MV-4-11 (cell line): Measurements from ENCODE around the gene AP1M1.
A peak's percentile ranks its signal among the peaks of the same experiment; 100 is the strongest.

ENCODE experiments used
- DNase-seq: peaks from one replicate; lab custom pipeline; 2025; lab: John Stamatoyannopoulos, UW

Gene AP1M1

GRCh38 chr19:16185123-16185767 is 12.5 kb upstream of the AP1M1 start, which contains the start of gene FAM32A:
FAM32A (plus strand) TSS chr19:16185410; CDS start chr19:16185443, 33 bp downstream.
- DNase-seq: peak; percentile 100

GRCh38 chr19:16185768-16186123 is 12.0 kb upstream of the AP1M1 start:
- peak; percentile 54 for DNase-seq

DNA sequence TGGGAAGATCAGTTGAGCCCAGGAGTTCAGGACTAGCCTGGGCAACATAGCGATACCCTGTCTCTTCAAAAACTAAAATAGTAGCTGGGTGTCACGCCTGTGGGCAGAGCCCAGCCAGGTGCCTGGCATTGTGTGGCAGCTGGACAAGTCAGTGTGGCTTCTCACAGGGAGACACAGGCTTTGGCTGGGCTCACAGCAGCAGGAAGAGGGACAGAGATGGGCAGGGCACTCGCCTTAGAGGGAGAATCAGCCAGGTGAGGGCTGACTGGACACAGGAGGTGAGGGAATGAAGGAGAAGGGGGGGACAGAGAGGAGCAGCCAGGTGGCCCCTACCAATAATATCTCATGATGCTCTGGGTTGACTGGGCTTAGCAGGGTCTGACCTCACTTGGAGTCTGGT is 9.2 kb upstream of the AP1M1 start:
- DNase-seq: no peak

DNA sequence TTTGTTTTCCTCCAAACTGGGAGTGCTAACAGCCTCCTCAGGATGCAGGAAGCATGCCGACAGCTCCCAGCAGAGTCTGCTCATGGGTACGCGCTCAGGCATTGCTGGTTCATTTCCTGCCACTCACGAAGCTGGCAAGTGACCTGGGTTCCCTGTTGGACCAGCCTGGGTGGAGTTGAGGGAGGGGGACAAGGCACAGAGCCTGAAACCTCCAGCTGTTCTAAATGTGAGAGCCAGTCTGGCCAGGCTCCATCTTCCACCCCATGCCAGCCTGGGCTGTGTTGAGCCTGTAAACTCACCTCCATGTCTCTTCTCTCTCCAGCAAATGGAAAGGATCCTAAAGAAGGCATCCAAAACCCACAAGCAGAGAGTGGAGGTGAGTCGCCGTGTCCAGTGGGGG is 7.5 kb upstream of the AP1M1 start:
- no peak for DNase-seq

DNA sequence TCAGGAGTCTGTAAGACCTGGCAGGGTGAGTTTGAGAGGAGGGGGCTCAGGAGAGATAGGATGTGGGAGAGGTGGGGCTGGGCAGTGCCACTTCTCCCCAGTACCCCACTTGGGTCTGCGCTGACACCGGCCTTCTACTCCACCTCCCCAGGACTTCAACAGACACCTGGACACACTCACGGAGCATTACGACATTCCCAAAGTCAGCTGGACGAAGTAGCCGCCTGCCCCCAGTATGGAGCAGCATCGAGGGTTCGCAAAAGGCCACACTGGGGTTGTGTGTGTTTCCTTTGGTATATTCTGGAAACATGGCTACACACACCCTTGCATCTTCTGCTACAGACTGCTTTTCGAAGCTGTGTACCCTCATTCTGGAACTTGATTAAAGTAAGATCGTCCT is 7.0 kb upstream of the AP1M1 start:
- no peak for DNase-seq

DNA sequence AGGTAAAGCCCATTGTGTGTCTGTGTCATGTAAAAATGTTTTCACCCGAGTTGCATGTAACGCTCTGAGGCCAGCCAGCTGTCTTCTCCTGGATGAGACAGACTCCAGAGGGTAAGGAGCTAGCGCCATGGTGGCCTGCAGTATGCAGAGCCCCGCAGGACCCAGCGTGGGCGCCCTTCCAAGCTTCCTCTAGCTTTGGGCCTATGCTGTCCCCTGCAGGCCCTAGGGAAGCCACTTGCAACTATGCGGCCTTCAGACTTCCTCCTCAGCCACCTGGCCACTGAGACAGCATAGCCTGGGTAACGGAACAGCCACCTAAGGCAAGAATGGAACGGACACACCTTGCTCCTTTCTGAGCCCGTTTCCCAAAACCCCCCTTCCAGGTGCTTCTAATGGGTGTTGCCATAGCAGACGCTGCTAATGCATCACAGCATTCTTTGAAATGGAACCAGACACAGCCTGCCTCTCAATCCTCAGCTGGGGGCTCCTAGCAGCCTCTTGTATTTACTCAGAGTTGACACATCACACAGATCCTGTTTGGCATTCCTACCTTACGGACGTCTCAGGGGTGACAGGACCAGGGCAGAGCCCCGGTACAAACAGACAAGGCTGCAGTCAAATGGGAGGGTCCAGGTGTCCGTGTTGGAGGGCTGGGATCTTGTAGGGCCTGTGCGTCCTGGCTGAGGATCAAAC is 6.3 kb upstream of the AP1M1 start:
- peak; percentile 20 for DNase-seq

DNA sequence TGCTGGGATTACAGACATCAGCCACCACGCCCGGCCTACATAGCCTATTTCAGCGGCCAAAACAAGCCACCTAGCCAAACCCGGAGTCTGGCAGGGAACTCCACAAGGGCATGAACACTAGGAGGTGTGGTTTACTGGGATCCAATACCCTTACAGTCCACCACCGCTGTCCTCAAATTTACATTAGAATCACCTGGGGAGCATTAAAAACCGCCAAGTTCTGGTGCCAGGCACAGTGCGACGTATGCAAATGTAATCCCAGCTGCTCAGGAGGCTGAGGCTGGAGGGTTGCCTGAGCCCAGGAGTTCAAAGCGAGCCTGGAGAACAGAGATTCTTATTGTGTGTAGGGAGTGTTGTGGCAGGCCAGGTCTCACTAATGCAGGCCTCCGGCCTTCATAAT is 4.2 kb upstream of the AP1M1 start:
- no peak for DNase-seq

DNA sequence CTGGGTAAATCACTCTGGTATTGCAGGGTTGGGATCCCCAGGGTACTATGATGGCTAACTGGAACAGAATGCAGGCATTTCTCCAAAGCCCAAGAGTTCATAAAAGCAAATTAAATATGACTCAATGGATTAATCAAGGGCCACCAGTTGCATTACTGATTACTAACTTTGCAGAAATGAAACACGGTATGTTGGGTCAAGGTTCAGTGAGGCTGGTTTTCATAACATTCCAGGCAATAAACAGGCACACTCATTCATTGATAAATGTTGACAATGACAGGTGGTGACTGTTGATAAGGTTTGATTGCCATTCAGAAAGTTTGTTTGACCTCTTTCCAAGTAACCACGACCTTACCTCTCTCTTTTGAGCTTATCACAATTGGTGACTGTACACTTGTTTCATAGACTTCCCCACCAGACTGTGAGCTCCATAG is 506 bp upstream of the AP1M1 start:
- DNase-seq: peak; percentile 48

DNA sequence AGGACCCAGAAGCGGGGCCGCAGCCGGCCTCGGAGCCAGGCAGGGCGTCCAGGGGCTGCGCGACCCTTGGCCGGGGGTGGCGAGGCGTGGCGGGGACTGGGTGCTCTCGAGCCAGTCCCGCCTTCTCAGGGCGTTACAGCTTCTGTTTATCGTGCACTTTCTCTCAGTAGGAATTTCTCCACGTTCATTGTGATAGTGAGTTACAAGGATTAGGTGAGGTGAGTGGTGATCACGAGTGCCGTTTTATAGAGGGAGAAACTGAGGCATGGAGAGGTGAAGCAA is 600 bp downstream of the AP1M1 start:
- no peak for DNase-seq

DNA sequence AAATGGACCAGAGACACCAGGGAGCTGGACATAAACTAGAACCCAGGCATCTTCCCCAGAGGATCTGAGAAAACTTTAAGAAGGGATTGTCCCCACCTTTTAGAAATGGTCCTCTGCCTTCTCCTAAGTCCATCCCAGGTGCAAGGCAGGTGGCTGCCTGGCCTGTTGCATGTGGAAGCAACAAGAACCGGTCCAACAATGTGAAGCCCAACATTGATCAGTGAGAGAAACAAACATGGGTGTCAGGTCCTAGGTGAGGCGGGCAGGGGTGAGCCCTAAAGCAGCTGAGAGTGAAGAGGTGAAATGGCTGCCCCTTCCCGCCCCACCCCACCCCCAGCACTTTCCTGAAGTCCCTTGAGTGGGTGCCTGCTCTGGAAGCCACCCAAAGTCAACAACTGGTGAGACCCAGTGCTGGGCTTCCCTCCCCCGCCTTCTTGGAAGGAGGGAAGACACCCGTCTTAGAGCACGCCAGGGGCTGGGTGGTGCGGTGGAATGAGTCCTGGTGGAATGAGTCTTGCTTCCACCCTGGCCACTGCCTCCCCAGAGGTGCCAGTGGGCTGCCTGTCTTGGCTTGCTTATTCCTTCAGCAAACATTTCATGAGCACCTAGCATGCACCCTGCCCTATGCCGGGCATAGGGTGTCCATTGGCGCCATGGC is 1.7 kb downstream of the AP1M1 start:
- DNase-seq: no peak

- DNase-seq: peak; percentile 86
These were observed 2.6 kb downstream of the AP1M1 start for GRCh38 chr19:16200038-16201010.

GRCh38 chr19:16201011-16201391 is 3.3 kb downstream of the AP1M1 start:
- DNase-seq: no peak

DNA sequence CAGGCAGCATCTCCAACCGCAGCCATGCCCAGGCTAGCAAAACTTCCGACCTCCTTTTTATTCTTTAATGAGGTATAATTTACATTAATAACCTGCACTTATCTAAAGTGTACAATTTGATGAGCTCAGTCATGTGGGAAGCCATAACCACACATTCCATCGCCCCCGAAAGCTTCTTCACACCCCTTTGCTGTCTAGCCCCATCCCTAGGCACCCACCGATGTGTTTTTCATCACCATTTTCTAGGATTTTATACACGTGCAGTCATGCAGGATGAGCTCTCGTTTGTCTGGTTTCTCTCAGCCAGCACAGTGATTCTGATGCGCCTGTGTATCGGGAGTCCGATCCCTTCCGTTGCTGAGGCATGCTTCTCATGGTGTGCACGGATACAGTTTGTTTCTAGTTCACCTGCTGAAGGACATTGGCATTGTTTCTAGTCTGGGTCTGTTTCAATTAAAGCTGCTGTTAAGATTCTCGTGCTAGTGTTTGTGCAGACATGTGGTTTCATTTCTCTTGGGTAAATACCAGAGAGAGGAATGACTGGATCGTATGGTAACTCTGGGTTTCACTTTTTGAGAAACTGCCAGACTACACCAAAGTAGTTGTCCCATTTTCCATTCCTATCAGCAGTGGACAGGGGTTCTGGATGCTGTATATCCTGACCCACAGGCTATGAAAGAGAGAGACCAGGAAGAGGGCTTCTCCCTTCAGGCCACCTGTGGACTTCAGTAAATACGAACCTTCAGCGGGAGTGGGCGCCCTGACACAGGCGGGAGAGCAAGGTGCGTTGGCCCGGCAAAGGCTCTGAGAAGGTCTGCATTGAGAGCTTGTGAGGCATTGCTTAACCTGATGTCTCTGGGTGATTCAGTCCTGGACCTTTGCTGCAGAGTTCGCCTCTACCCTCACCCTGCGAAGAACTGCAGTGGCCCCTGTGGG is 4.9 kb downstream of the AP1M1 start:
- no peak for DNase-seq

DNA sequence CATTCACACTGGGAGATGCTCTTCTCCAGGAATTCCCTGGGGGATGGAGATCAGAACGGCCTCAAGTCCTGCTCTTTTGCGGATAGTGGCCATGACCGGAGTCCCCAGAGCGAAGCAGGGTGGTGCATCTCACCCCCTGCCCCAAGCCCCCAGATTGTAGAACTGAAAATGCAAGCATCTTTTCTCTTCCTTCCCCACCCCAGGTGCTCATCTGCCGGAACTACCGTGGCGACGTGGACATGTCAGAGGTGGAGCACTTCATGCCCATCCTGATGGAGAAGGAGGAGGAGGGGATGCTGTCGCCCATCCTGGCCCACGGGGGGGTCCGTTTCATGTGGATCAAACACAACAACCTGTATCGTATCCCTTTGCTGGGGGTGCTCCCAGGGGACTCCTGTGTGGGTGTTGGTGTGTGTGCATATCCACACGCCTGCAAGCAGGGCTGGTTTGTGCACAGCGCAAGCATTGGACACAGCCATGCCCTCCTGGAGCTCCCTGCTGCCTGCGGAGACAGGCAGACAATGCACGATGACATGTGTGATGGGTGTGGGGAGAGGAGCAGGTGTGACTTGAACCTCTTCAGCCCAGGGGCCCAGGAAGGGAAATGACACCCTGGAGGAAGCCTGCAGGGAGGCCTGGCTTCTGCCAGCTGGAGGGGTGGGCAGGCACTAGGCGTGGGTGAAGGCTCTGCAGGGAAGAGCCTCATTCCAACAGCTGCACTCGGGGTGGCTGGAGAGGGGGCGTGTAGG is 5.7 kb downstream of the AP1M1 start:
- DNase-seq: no peak

- no peak for DNase-seq
These were observed 6.2 kb downstream of the AP1M1 start for GRCh38 chr19:16204005-16204294.

DNA sequence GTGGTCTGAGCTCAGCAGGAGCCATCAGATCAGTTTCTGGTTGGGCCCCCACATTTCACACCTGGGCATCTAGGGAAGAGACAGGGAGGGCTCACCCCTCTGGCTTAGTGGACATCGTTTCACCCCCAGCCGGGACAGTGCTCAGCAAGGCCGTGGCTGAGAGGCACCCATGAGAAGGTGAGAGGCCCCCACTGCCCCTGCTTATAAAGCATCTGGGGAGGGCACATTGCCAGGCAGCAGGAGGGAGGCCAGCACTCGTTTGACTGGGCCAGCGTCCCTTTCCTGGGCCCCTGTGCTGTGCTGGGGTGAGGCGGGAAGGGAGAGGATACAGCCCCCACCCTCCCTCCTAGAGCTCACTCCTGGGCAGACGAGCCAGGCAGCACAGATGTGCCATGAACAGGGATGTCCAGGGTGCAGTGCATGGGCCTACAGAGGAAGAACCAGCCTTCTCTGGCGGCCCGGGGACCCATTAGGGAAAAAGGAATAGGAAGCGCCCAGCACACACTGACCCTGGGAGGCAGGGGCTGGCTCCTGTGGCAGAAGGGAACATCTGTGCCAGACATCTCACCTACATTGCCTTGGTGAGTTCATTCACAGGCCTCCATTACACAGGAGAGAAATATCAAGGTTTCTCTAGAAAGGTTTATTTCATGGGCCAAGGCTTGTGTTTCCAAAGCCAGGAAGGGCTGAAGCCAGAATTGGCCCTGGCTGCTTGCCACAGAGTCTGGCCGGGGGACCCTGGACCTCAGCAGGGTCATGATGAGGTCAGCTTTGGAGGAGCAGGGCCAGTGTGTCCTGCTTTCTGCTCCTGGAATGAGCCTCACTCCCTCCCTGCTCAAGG is 7.7 kb downstream of the AP1M1 start:
- no peak for DNase-seq

DNA sequence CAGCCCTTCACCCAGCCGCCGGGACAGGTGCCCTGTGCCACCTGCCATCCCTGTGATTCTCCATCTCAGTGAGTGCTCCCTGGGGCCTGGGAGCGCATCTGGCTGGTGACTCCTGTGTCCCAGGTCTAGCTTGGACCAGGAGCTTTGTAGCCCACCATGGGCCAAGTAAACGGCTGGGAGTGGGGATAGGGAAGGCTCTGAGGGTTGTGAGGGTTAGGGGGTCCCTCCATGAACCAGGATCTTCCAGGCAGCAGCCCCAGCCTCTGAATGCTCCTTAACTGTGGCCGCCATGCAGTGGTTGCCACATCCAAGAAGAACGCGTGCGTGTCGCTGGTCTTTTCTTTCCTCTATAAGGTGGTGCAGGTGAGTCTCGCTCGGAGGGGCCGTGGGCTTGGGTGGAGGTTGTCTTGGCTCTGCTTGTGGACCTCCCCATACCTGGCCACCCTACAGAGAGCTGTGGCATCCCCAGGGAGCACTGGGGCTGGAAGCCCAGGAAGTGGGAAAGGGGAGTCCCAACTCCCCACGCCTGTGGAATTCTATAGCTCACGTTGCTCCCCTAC is 8.4 kb downstream of the AP1M1 start:
- DNase-seq: no peak

DNA sequence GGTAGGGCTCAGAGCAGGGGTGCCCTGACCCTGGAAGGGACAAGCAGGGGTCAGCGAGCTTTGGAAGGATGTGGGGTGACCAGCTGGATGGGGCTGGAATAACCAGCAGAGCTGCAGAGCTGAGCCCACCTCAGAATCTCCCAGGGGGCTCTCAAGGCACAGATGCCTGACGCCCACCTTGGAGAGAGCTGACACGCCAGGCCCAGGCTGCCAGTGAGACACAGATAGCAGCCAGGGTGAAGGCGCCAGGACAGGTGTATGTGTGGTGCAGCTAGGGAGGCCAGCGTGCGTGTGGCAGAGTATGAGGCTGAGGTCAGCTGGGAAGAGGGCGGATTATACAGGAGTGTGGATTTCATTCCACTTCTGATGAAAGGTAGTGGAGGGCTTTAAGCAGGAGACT is 8.9 kb downstream of the AP1M1 start:
- DNase-seq: no peak

GRCh38 chr19:16207063-16207462 is 9.4 kb downstream of the AP1M1 start:
- no peak for DNase-seq
